Tibial artery (tissue), 4 donors: ENCODE data around the gene EHBP1L1.

ENCODE experiments used
- DNase-seq, 2 donors: peaks; one replicate each; pipeline ENCODE4 v3.0.0-alpha.2; 2019
- H3K27ac ChIP-seq, 2 donors: fragments of 200-600 bp; sonication (generic) in 1 of 2; 1 replicate in 1 of 2; 2 replicates in 1 of 2; pipeline ENCODE4 v1.5.1; 2018 to 2019; ENCODE audit warnings: mild to moderate bottlenecking in 1 of 2
- H3K27me3 ChIP-seq, 2 donors: fragments of 200-600 bp; sonication (generic) in 1 of 2; one replicate each; pipeline versions ENCODE4 v1.5.1 to v1.6.0; 2016 to 2019
- H3K36me3 ChIP-seq, 3 donors: fragments of 200-600 bp; sonication (generic) in 2 of 3; one replicate each; pipeline ENCODE4 v1.5.1; 2016 to 2019; ENCODE audit warnings: mild to moderate bottlenecking in 2 of 3
- H3K4me1 ChIP-seq, 4 donors: fragments of 200-600 bp; sonication (generic) in 2 of 4; 1 replicate in 3 of 4; 2 replicates in 1 of 4; pipeline ENCODE4 v1.5.1; 2016 to 2019
- H3K4me3 ChIP-seq, 2 donors: fragments of 200-600 bp; sonication (generic) in 1 of 2; 1 replicate in 1 of 2; 2 replicates in 1 of 2; pipeline ENCODE4 v1.5.1; 2018 to 2019; ENCODE audit warnings: mild to moderate bottlenecking in 2 of 2
- H3K9me3 ChIP-seq, 3 donors: fragments of 200-600 bp; sonication (generic) in 1 of 3; one replicate each; pipeline ENCODE4 v1.5.1; 2016 to 2019
- CTCF ChIP-seq, 2 experiments: fragments of 200-600 bp in 1 of 2; fragments of 450-650 bp in 1 of 2; IDR thresholded peaks; one replicate each; pipeline ENCODE4 v1.5.1; 2017 to 2019; ENCODE audit warnings: antibody characterized with exemption in 2 of 2, mild to moderate bottlenecking in 1 of 2, moderate library complexity in 1 of 2
- intact Hi-C: fragments of 100-400 bp; cut with DNase I; formaldehyde crosslinking; loops from one replicate; pipeline ENCODE4 v1.15.0; 2023; ENCODE audit warnings: low total_unique reads

The EHBP1L1 gene

GRCh38 chr11:65589444-65590239 lies 13.8 kb downstream of the EHBP1L1 start:
- Histone ChIP-seq H3K4me1 (peaks cover 0 to 56% (median 45%) of the 10 kb centered on the region in 4 donors), H3K27ac (peak overlapping the region; percentile 24 to 74), H3K36me3 (peaks cover 41 to 70% (median 60%) of the 10 kb centered on the region in 3 donors), H3K27me3 (no peaks in the 10 kb centered on the region), H3K4me3 (no peak overlapping the region), H3K9me3 (no peaks in the 10 kb centered on the region)
- intact Hi-C loops, result loop anchor here (5.0 kb wide), 1 partner anchor 47 kb away; no protein-coding TSS in a partner anchor
- no peak for DNase-seq
- no peak for TF ChIP-seq CTCF (IDR thresholded peaks at IDR 0.05)

- H3K27me3 ChIP-seq, result no peaks in the 10 kb centered on the region
- H3K36me3 ChIP-seq, result peaks cover 39 to 64% (median 56%) of the 10 kb centered on the region in 3 donors
- DNase-seq, result no peak
- intact Hi-C loops, result no loop called here
- TF ChIP-seq CTCF (IDR thresholded peaks at IDR 0.05), result no peak
- H3K4me3 ChIP-seq, result no peak overlapping the region
- no peaks in the 10 kb centered on the region for H3K9me3 ChIP-seq
- H3K4me1 ChIP-seq, result peaks cover 0 to 53% (median 47%) of the 10 kb centered on the region in 4 donors
- H3K27ac ChIP-seq, result peak overlapping the region; percentile 3 to 24
These were observed 14.4 kb downstream of the EHBP1L1 start for GRCh38 chr11:65590240-65590738.

GRCh38 chr11:65591939-65592857 lies 16.3 kb downstream of the EHBP1L1 start:
- intact Hi-C loops, result no loop called here
- H3K36me3 ChIP-seq, result peaks cover 32 to 58% (median 44%) of the 10 kb centered on the region in 3 donors
- H3K27ac ChIP-seq, result peak overlapping the region; percentile 3 to 8
- peak; percentile 63 to 68 for DNase-seq
- TF ChIP-seq CTCF (IDR thresholded peaks at IDR 0.05), result no peak
- H3K4me3 ChIP-seq, result no peak overlapping the region
- H3K4me1 ChIP-seq, result peaks cover 0 to 38% (median 28%) of the 10 kb centered on the region in 4 donors
- no peaks in the 10 kb centered on the region for H3K9me3 ChIP-seq
- H3K27me3 ChIP-seq, result no peaks in the 10 kb centered on the region

GRCh38 chr11:65592858-65593517 lies 17.1 kb downstream of the EHBP1L1 start:
- peaks cover 0 to 30% (median 21%) of the 10 kb centered on the region in 4 donors for H3K4me1 ChIP-seq
- H3K27me3 ChIP-seq, result no peaks in the 10 kb centered on the region
- intact Hi-C loops, result no loop called here
- no peak overlapping the region for H3K4me3 ChIP-seq
- H3K27ac ChIP-seq, result peak overlapping the region; percentile 3 to 31
- no peak for TF ChIP-seq CTCF (IDR thresholded peaks at IDR 0.05)
- H3K36me3 ChIP-seq, result peaks cover 37 to 66% (median 51%) of the 10 kb centered on the region in 3 donors
- H3K9me3 ChIP-seq, result no peaks in the 10 kb centered on the region
- DNase-seq, result peak in 1 of 2 donors; percentile 69
